ENCODE results near the gene HOMER1.

DNA sequence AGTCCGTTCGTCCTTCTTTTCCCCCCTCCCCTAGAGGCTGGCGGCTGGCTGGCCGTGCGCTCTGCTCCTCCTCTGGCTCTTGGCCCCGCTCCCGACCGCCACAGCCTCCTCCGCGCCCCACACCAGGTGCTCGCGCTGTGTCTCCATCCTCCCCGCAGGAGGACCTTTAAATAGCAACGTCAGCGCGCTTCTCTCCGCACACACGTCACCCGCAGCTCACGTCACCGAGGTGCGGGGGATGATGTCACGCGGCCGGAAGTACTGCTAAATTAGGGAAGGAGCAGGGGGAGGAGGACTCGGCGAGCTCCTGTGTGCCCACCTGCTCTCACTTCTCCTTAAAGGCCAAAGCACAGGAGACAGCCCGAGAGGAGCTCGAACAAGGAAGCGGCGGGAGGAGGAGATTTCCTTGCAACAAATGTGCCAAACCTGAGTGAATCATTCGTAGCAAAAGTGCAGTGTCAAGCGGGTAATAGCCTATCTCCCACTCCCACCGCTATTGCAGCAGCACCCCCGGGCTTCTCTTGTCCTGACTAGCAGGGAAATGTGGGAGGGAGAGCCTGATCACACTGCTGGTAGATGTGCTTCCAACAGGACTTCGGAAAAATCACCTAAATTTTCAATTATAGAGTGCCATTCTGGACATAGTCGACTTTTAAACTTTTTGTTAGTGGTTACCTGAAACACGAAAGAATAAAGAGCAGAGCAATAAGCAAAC, 614 bp upstream of the HOMER1 start:
- TF ChIP-seq, protein P1, sequence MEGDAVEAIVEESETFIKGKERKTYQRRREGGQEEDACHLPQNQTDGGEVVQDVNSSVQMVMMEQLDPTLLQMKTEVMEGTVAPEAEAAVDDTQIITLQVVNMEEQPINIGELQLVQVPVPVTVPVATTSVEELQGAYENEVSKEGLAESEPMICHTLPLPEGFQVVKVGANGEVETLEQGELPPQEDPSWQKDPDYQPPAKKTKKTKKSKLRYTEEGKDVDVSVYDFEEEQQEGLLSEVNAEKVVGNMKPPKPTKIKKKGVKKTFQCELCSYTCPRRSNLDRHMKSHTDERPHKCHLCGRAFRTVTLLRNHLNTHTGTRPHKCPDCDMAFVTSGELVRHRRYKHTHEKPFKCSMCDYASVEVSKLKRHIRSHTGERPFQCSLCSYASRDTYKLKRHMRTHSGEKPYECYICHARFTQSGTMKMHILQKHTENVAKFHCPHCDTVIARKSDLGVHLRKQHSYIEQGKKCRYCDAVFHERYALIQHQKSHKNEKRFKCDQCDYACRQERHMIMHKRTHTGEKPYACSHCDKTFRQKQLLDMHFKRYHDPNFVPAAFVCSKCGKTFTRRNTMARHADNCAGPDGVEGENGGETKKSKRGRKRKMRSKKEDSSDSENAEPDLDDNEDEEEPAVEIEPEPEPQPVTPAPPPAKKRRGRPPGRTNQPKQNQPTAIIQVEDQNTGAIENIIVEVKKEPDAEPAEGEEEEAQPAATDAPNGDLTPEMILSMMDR (conservative IDR thresholded peaks at IDR 0.05; ENCODE audit: low read depth, low read length) = no peak
- no peak for TF ChIP-seq EZH2 (IDR thresholded peaks at IDR 0.05; ENCODE audit: low read length, unreplicated experiment)
- no peak for TF ChIP-seq EZH2phosphoT487 (IDR thresholded peaks at IDR 0.05; ENCODE audit: borderline replicate concordance, low read length)
